ENCODE data around the gene DND1. TPM values are rescaled to one million over a fixed set of nuclear protein-coding genes. Genes with fewer than 3 reads are reported as not detected.
"Not testable (repeated sequence)": the region's sequence is repeated elsewhere in the genome, so short reads cannot be mapped to it uniquely, and the experiment has no call there.

DND1 gene
- polyA plus RNA-seq, 2 donors, result 0.76 to 1.9 TPM

DNA sequence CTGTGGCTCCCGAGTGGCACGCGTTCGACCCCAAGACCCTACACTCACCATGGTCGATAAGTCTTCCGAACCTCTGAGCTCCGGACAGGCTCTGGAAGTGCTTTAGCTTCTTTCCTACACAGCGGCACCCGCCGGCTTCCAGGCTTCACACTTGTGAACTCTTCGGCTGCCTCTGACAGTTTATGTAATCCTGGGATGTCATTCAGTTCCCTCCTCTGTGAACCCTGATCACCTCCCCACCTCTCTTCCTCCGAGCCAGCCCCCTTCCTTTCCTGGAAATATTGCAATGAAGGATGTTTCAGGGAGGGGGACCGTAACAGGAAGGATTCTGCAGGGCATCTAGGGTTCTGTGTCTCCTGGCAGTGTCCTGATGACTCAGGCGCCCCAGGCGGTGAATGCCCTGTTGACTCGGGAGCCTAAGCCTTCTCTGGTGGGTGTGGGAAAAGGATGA, 40.3 kb downstream of the DND1 start, which contains the start of gene CD14:
CD14 (minus strand) TSS at position 155 of the 451 bp plus-strand sequence; CDS start at position 51, 104 bp downstream.
- peak within 1 kb of the TSS; percentile 51 to 59 for H3K4me3 ChIP-seq (ENCODE audit: low read depth in 1 of 2, low read length in 2 of 2)
- H3K27ac ChIP-seq (ENCODE audit: low read depth in 2 of 2, low read length in 1 of 2), result peak within 1 kb of the TSS; percentile 61 to 82
- peaks cover 3 to 14% of the 10 kb centered on the region in 2 donors for H3K4me1 ChIP-seq (ENCODE audit: control insufficient read depth in 2 of 2, insufficient read depth in 2 of 2, low read length in 1 of 2)
- no peaks in the 10 kb centered on the region for H3K9me3 ChIP-seq (ENCODE audit: control insufficient read depth in 2 of 2, insufficient read depth in 1 of 2, low read depth in 1 of 2, low read length in 1 of 2)
- no peaks in the 10 kb centered on the region for H3K27me3 ChIP-seq (ENCODE audit: control insufficient read depth in 1 of 2, insufficient read depth in 2 of 2, low read length in 2 of 2)
- no peaks in the 10 kb centered on the region for H3K36me3 ChIP-seq (ENCODE audit: control insufficient read depth in 2 of 2, insufficient read depth in 2 of 2, low read length in 1 of 2)
- 3 to 10% methylated on average over 16 of the region's 16 CpGs for WGBS, 2 donors

DNA sequence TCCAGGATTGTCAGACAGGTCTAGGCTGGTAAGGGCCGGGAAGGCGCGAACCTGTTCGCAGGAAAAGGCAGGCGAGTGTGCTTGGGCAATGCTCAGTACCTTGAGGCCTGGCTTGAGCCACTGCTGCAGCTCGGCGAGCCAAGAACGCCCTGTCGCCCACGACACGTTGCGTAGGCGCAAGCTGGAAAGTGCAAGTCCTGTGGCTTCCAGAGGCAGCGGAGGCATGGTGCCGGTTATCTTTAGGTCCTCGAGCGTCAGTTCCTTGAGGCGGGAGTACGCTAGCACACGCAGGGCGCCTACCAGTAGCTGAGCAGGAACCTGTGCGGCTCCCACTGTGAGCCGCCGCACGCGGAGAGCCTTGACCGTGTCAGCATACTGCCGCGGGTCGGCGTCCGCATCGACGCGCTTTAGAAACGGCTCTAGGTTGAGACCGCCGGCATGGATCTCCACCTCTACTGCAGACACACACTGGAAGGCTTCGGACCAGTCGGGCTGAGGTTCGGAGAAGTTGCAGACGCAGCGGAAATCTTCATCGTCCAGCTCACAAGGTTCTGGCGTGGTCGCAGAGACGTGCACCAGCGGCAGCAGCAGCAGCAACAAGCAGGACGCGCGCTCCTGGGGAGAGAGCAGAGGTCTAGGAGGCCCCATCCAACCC, 40.9 kb downstream of the DND1 start:
- Histone ChIP-seq H3K27ac (ENCODE audit: low read depth in 2 of 2, low read length in 1 of 2) (peak overlapping the region; percentile 61 to 82), H3K9me3 (ENCODE audit: control insufficient read depth in 2 of 2, insufficient read depth in 1 of 2, low read depth in 1 of 2, low read length in 1 of 2) (no peaks in the 10 kb centered on the region), H3K27me3 (ENCODE audit: control insufficient read depth in 1 of 2, insufficient read depth in 2 of 2, low read length in 2 of 2) (no peaks in the 10 kb centered on the region), H3K36me3 (ENCODE audit: control insufficient read depth in 2 of 2, insufficient read depth in 2 of 2, low read length in 1 of 2) (no peaks in the 10 kb centered on the region), H3K4me3 (ENCODE audit: low read depth in 1 of 2, low read length in 2 of 2) (peak overlapping the region; percentile 51 to 59), H3K4me1 (ENCODE audit: control insufficient read depth in 2 of 2, insufficient read depth in 2 of 2, low read length in 1 of 2) (peaks cover 3 to 14% of the 10 kb centered on the region in 2 donors)
- 0 to 1% methylated on average over 51 of the region's 51 CpGs for WGBS, 2 donors

DNA sequence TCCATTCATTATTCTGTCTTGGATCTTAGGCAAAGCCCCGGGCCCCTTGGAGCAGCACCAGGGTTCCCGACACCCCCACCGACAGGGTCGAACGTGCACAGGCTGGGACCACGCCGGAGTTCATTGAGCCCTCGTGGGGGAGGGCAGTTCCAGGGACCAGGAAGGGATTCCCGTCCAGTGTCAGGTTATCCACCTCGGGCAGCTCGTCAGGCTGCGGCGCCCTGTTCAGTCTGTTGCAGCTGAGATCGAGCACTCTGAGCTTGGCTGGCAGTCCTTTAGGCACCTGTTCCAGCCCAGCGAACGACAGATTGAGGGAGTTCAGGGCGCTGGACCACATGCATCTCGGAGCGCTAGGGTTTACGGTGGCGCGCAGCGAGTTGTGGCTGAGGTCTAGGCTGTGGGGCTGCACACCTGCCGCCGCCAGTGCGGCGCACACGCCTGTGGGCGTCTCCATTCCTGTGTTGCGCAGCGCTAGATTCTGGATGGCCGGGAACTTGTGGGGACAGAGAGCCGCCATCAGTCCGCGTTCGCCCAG, 41.5 kb downstream of the DND1 start:
- WGBS, 2 donors, result 5 to 10% methylated on average over 36 of the region's 36 CpGs
- Histone ChIP-seq H3K4me1 (ENCODE audit: control insufficient read depth in 2 of 2, insufficient read depth in 2 of 2, low read length in 1 of 2) (peaks cover 3 to 14% of the 10 kb centered on the region in 2 donors), H3K27me3 (ENCODE audit: control insufficient read depth in 1 of 2, insufficient read depth in 2 of 2, low read length in 2 of 2) (no peaks in the 10 kb centered on the region), H3K27ac (ENCODE audit: low read depth in 2 of 2, low read length in 1 of 2) (peak overlapping the region; percentile 61 to 82), H3K36me3 (ENCODE audit: control insufficient read depth in 2 of 2, insufficient read depth in 2 of 2, low read length in 1 of 2) (no peaks in the 10 kb centered on the region), H3K4me3 (ENCODE audit: low read depth in 1 of 2, low read length in 2 of 2) (peak overlapping the region; percentile 51 to 59), H3K9me3 (ENCODE audit: control insufficient read depth in 2 of 2, insufficient read depth in 1 of 2, low read depth in 1 of 2, low read length in 1 of 2) (no peaks in the 10 kb centered on the region)

DNA sequence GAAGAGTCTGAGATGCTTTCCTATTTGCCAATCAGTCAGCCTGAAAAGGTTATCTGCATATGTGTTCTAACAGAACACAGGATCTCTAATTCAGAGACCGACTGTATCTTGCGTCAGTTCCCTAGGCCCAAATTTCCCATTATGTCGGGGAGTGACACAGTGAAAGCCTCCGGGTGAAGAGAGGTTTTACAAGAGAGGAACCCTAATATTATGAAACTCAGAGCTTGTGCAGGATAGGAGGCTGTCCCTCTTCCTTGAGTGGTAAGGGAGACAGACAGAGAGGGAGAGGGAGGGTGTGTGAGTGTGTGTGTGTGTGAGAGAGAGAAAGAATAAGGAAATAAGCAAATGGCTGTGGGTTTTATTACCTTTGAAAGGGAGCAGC, 42.3 kb downstream of the DND1 start:
- Histone ChIP-seq H3K36me3 (ENCODE audit: control insufficient read depth in 2 of 2, insufficient read depth in 2 of 2, low read length in 1 of 2) (no peaks in the 10 kb centered on the region), H3K4me3 (ENCODE audit: low read depth in 1 of 2, low read length in 2 of 2) (no peak overlapping the region), H3K9me3 (ENCODE audit: control insufficient read depth in 2 of 2, insufficient read depth in 1 of 2, low read depth in 1 of 2, low read length in 1 of 2) (no peaks in the 10 kb centered on the region), H3K27ac (ENCODE audit: low read depth in 2 of 2, low read length in 1 of 2) (no peak overlapping the region), H3K4me1 (ENCODE audit: control insufficient read depth in 2 of 2, insufficient read depth in 2 of 2, low read length in 1 of 2) (peaks cover 3 to 14% of the 10 kb centered on the region in 2 donors), H3K27me3 (ENCODE audit: control insufficient read depth in 1 of 2, insufficient read depth in 2 of 2, low read length in 2 of 2) (no peaks in the 10 kb centered on the region)
- 91 to 93% methylated on average over 4 of the region's 4 CpGs for WGBS, 2 donors

DNA sequence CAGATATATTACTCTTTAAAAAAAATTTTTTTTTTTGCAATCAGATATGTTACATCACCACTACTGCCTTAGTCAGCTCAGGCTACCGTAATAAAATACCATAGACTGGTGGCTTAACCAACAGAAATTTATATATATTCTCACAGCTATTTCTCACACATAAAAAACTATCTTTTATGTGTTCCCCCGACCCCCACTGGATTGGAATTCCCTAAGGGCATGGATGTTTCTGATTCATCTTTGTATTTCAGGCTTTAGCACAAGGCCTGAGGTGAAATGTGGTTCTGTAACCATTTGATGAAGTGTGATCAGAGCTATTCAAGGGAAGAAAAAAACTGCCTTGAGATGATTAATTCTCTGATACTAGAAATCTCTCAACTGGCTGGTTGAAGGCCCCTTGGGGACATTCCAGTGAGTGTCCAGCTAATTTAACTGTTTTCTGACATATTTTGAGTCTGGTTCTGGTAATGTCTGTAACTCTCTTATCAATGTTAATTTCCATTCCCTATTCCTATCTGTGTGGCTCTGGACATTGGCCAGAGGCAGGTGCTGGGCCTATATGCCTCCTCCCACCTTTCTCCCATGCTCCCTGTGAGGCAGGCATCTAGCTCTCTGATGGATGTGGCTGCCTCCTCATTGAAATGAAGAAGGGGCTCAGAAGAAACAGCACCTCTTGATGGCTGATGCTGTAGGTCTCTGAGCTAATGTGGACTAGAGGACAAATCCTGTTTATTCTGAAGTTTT, 42.9 kb downstream of the DND1 start:
- Histone ChIP-seq H3K27ac (ENCODE audit: low read depth in 2 of 2, low read length in 1 of 2) (no peak overlapping the region), H3K4me1 (ENCODE audit: control insufficient read depth in 2 of 2, insufficient read depth in 2 of 2, low read length in 1 of 2) (peaks cover 3 to 14% of the 10 kb centered on the region in 2 donors), H3K9me3 (ENCODE audit: control insufficient read depth in 2 of 2, insufficient read depth in 1 of 2, low read depth in 1 of 2, low read length in 1 of 2) (no peaks in the 10 kb centered on the region), H3K36me3 (ENCODE audit: control insufficient read depth in 2 of 2, insufficient read depth in 2 of 2, low read length in 1 of 2) (no peaks in the 10 kb centered on the region), H3K4me3 (ENCODE audit: low read depth in 1 of 2, low read length in 2 of 2) (no peak overlapping the region), H3K27me3 (ENCODE audit: control insufficient read depth in 1 of 2, insufficient read depth in 2 of 2, low read length in 2 of 2) (no peaks in the 10 kb centered on the region)
- WGBS, 2 donors, result 50 to 67% methylated on average over 2 of the region's 2 CpGs

DNA sequence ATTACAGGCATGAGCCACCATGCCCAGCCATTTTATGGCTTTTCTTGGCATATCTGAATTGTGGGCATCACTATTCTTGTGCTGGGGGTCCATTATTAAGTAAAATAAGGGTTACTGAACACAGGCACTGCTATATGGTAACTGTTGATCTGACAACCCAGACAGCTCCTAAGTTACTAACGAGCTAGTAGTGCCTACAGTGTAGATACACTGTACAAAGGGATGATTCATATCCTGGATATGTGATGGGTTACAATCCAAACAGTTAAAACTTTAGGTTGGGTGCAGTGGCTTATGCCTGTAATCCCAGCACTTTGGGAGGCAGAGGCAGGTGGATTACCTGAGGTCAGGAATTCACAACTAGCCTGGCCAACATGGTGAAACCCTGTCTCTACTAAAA, 44.7 kb downstream of the DND1 start:
- Histone ChIP-seq H3K4me1 (ENCODE audit: control insufficient read depth in 2 of 2, insufficient read depth in 2 of 2, low read length in 1 of 2) (peaks cover 3 to 14% of the 10 kb centered on the region in 2 donors), H3K36me3 (ENCODE audit: control insufficient read depth in 2 of 2, insufficient read depth in 2 of 2, low read length in 1 of 2) (no peaks in the 10 kb centered on the region), H3K9me3 (ENCODE audit: control insufficient read depth in 2 of 2, insufficient read depth in 1 of 2, low read depth in 1 of 2, low read length in 1 of 2) (no peaks in the 10 kb centered on the region), H3K27me3 (ENCODE audit: control insufficient read depth in 1 of 2, insufficient read depth in 2 of 2, low read length in 2 of 2) (no peaks in the 10 kb centered on the region), H3K27ac (ENCODE audit: low read depth in 2 of 2, low read length in 1 of 2) (no peak overlapping the region), H3K4me3 (ENCODE audit: low read depth in 1 of 2, low read length in 2 of 2) (no peak overlapping the region)
- WGBS, 2 donors, result 45 to 55% methylated on average over 1 of the region's 1 CpG

DNA sequence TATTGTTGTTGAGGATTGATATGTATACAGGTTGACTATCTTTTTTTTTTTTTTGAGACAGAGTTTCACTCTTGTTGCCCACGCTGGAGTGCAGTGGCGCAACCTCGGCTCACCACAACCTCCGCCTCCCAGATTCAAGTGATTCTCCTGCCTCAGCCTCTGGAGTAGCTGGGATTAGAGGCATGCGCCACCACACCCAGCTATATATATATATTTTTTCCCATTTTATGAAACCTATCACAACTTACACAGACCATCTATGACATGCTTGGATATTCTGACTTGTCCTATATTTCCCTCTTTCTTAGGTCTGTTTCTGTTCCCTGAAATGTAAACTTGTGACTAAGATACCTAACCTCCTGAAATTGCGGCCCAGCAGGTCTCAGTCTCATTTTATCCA, 45.4 kb downstream of the DND1 start:
- peaks cover 3 to 11% of the 10 kb centered on the region in 2 donors for H3K4me1 ChIP-seq (ENCODE audit: control insufficient read depth in 2 of 2, insufficient read depth in 2 of 2, low read length in 1 of 2)
- 87 to 93% methylated on average over 6 of the region's 6 CpGs for WGBS, 2 donors
- H3K9me3 ChIP-seq (ENCODE audit: control insufficient read depth in 2 of 2, insufficient read depth in 1 of 2, low read depth in 1 of 2, low read length in 1 of 2), result no peaks in the 10 kb centered on the region
- H3K4me3 ChIP-seq (ENCODE audit: low read depth in 1 of 2, low read length in 2 of 2), result no peak overlapping the region
- no peaks in the 10 kb centered on the region for H3K27me3 ChIP-seq (ENCODE audit: control insufficient read depth in 1 of 2, insufficient read depth in 2 of 2, low read length in 2 of 2)
- no peak overlapping the region for H3K27ac ChIP-seq (ENCODE audit: low read depth in 2 of 2, low read length in 1 of 2)
- no peaks in the 10 kb centered on the region for H3K36me3 ChIP-seq (ENCODE audit: control insufficient read depth in 2 of 2, insufficient read depth in 2 of 2, low read length in 1 of 2)

DNA sequence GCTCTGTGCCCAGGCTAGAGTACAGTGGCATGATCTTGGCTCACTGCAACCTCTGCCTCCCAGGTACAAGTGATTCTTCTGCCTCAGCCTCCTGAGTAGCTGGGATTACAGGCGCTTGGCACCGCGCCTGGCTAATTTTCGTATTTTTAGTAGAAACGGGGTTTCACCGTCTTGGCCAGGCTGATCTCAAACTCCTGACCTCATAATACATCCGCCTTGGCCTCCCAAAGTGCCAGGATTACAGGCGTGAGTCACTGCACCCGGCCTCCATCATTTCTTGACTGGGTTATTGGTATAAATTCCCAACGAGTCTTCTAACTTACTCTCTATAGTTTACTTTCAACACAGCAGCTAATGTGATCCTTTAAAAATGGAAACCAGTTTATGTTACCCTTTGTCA, 48.5 kb downstream of the DND1 start:
- H3K27ac ChIP-seq (ENCODE audit: low read depth in 2 of 2, low read length in 1 of 2); H3K4me3 ChIP-seq (ENCODE audit: low read depth in 1 of 2, low read length in 2 of 2); H3K9me3 ChIP-seq (ENCODE audit: control insufficient read depth in 2 of 2, insufficient read depth in 1 of 2, low read depth in 1 of 2, low read length in 1 of 2); H3K27me3 ChIP-seq (ENCODE audit: control insufficient read depth in 1 of 2, insufficient read depth in 2 of 2, low read length in 2 of 2); H3K4me1 ChIP-seq (ENCODE audit: control insufficient read depth in 2 of 2, insufficient read depth in 2 of 2, low read length in 1 of 2); H3K36me3 ChIP-seq (ENCODE audit: control insufficient read depth in 2 of 2, insufficient read depth in 2 of 2, low read length in 1 of 2): not testable (repeated sequence)
- WGBS, 2 donors, result 84 to 87% methylated on average over 10 of the region's 10 CpGs

DNA sequence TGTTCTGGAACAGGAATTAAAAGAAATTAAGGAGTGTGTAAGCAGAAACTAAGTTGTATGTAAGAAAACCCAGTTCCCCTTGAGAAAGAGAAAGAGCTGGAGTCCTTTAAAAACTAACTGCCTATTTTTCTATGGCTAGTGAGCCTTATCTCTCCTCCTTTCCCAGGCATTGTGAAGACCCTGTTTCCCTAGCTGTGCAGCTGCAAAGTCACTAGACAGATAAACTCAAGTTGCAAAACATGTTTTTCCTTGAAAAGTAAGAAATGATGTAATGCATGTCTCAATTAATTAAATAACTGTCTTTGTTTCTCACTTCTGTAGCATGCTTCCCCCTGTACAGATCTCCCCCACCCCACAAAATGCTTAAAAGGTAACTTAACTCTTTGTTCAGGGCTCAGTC, 50.3 kb downstream of the DND1 start:
- not testable (repeated sequence) for H3K27me3 ChIP-seq (ENCODE audit: control insufficient read depth in 1 of 2, insufficient read depth in 2 of 2, low read length in 2 of 2); H3K4me3 ChIP-seq (ENCODE audit: low read depth in 1 of 2, low read length in 2 of 2); H3K4me1 ChIP-seq (ENCODE audit: control insufficient read depth in 2 of 2, insufficient read depth in 2 of 2, low read length in 1 of 2); H3K27ac ChIP-seq (ENCODE audit: low read depth in 2 of 2, low read length in 1 of 2); H3K9me3 ChIP-seq (ENCODE audit: control insufficient read depth in 2 of 2, insufficient read depth in 1 of 2, low read depth in 1 of 2, low read length in 1 of 2); H3K36me3 ChIP-seq (ENCODE audit: control insufficient read depth in 2 of 2, insufficient read depth in 2 of 2, low read length in 1 of 2)

All from esophagus (tissue), 2 donors.